DND-41 (cell line): Measurements from ENCODE around the gene ROBO4.

ENCODE experiments used
- CTCF ChIP-seq: IDR thresholded peaks from 2 replicates; pipeline ENCODE4 v1.5.1; 2012; ENCODE audit warnings: borderline replicate concordance, low read length, moderate library complexity, mild to moderate bottlenecking; ENCODE audit not compliant: poor library complexity, severe bottlenecking; ENCODE audit errors: extremely low read depth
- EZH2 ChIP-seq: IDR thresholded peaks from 3 replicates; pipeline ENCODE4 v1.6.1; 2012; ENCODE audit warnings: borderline replicate concordance, low read depth, mild to moderate bottlenecking, moderate library complexity, low read length, inconsistent platforms; ENCODE audit not compliant: severe bottlenecking

GRCh38 chr11:124928942-124929665, 31.4 kb upstream of the ROBO4 start:
- no peak for TF ChIP-seq EZH2
- TF ChIP-seq CTCF = no peak
